IPS DF 4.7 (cell line): ENCODE results near the gene BRD9.
"Not testable (repeated sequence)": the region's sequence is repeated elsewhere in the genome, so short reads cannot be mapped to it uniquely, and the experiment has no call there.

Source experiments
- DNase-seq: peaks from one replicate; pipeline ENCODE4 v3.0.0-alpha.2; 2013; ENCODE audit warnings: low spot score; ENCODE audit errors: extremely low read depth

The BRD9 gene

DNA sequence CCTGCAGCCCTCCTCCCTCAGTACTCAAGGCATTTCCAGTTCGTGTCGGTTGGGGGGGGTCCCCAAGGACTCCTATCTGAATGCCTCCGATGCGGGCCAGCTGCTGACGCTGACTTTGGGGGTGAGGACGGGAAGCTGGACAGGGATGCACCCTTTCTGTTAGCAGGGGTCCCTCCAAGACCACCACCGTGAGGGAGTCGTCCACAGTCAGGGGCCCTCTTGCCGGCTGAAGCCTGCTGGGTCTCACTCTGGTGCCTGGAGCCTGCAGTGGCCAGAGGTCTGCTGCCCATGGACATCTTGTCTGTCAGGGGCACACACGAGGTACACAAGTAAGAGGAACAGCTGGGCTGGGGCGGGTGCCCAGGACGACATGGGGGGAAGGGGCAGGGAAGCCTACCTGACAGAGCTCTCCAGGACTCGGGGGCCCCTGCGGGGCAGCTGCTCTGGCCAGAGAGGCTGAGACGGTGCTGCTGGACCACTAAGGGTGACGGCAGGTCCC is 32.8 kb downstream of the BRD9 start:
- no peak for DNase-seq

DNA sequence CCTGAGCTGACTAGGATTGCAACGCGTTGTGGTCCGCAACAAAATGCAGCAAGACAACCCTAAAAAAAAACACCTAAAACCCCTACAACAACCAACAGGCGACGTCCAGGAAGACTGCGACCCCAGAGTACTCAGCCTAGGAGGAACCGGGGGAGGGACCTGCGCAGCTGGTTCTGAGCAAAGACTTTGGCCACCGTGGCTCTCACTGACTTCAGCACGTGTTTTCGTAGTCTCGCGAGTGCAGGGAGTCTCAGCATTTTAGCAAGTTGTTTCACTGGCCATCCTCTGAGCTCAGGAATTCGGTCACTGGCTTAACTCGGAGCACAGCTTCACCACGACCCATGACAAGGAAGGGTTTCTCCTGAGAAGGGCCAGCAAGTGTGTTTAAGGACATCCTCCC is 33.2 kb downstream of the BRD9 start:
- DNase-seq: no peak

DNA sequence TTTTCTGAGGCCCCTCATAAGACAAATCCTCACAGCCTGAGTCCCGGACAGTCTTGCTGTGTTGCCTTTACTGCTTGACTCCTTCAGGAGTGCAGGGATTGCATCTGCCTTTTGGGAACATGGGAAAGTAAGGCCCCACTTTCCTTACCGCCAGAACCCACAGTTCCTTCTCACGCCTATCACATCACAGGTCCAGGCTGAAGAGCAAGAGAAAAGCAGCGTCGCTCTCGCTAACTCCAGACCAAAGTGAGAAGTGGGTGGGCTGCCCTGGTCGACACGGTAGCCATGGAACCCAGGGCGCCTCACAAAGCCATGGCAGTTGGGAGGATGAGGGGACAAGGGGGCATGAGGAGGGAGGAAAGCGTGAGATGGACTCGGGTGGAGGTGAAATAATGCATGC is 33.9 kb downstream of the BRD9 start:
- DNase-seq: no peak

DNA sequence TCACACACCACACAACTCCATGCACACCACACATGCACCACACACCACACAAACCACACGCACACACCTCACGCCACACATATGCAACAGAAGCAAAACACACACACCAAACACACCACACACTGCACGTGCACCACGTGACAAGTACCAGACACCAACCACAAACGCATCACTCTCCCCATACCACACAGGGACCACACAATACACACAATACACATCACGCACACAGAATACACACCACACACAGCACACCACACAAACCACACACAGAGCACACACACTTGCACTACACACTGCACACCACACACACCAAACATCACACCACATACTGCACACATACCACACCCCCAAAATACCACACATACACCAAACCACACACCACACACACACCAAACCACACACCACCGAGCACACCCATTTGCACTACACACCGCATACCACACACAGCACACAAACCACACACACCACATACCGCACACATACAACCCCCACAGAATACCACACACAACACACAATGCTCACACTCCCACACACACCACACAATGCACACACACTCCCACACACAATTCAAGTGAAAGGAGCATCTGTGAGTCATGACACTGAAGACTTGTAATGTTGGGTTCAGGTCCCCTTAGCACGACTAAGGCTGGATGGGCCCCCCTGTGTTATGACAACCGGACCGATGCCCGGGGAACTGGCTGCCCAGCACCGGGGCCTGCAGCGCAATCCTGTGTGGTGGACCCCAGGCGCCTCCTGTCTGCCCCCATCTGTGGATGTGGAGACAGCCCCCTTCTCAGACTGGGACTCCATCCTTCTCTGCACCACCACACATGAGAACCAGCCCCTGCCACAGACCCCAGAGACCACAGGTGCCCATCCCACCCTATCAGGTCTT is 35.8 kb downstream of the BRD9 start:
- no peak for DNase-seq

DNA sequence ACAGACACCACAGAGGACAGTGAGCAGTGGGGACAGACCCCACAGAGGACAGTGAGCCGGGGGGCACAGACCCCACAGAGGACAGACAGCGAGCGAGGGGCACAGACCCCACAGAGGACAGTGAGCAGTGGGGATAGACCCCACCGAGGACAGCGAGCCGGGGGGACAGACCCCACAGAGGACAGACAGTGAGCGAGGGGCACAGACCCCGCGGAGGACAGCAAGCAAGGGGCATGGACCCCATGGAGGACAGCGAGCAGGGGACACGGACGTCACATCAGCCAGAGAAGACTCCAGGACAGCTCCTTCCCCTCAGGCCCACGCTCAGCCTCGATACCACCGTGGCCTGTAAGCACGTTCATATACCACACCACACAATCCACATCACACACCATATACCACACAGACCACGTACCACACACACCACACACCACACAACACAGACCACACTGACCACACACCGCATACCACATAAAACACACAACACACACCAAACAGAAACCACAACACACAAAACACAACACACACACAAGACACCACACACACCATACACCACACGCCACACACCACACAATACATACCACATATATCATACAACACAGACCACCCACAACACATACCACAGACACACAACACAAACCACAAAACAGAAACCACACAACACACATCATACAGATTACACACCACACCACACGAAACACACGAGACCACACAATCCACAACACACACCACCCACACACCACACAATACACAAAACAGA is 36.6 kb downstream of the BRD9 start:
- DNase-seq: no peak

DNA sequence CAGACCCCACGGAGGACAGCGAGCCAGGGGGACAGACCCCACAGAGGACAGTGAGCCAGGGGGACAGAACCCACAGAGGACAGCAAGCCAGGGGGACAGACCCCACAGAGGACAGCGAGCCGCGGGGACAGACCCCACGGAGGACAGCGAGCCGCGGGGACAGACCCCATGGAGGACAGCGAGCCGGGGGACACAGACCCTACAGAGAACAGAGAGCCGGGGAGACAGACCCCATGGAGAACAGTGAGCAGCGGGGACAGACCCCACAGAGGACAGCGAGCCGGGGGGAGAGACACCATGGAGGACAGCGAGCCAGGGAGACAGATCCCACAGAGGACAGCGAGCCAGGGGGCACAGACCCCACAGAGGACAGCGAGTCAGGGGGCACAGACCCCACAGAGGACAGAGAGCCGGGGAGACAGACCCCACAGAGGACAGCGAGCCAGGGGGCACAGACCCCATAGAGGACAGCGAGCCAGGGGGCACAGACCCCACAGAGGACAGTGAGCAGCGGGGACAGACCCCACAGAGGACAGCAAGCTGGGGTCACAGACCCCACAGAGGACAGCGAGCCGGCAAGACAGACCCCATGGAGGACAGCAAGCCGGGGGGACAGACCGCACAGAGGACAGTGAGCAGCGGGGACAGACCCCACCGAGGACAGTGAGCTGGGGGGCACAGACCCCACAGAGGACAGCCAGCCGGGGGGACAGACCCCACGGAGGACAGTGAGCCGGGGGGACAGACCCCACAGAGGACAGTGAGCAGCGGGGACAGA is 37.4 kb downstream of the BRD9 start:
- DNase-seq: no peak

DNA sequence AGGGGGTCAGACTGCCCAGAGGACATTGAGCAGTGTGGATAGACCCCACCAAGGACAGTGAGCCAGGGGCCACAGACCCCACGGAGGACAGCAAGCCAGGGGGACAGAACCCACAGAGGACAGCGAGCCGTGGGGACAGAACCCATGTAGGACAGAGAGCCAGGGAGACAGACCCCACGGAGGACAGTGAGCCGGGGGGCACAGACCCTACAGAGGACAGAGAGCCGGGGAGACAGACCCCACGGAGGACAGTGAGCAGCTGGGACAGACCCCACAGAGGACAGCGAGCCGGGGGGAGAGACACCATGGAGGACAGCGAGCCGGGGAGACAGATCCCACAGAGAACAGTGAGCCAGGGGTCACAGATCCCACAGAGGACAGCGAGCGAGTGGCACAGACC is 38.4 kb downstream of the BRD9 start:
- DNase-seq: no peak

DNA sequence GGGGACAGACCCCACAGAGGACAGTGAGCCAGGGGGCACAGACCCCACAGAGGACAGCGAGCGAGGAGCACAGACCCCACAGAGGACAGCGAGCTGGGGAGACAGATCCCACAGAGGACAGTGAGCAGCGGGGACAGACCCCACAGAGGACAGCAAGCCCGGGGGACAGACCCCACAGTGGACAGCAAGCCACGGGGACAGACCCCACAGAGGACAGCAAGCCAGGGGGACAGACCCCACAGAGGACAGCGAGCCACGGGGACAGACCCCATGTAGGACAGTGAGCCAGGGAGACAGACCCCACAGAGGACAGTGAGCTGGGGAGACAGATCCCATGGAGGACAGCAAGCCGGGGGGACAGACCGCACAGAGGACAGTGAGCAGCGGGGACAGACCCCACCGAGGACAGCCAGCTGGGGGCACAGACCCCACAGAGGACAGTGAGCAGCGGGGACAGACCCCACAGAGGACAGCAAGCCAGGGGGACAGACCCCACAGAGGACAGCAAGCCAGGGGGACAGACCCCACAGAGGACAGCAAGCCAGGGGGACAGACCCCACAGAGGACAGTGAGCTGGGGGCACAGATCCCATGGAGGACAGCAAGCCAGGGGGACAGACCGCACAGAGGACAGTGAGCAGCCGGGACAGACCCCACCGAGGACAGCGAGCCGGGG is 39.0 kb downstream of the BRD9 start:
- DNase-seq: not testable (repeated sequence)

DNA sequence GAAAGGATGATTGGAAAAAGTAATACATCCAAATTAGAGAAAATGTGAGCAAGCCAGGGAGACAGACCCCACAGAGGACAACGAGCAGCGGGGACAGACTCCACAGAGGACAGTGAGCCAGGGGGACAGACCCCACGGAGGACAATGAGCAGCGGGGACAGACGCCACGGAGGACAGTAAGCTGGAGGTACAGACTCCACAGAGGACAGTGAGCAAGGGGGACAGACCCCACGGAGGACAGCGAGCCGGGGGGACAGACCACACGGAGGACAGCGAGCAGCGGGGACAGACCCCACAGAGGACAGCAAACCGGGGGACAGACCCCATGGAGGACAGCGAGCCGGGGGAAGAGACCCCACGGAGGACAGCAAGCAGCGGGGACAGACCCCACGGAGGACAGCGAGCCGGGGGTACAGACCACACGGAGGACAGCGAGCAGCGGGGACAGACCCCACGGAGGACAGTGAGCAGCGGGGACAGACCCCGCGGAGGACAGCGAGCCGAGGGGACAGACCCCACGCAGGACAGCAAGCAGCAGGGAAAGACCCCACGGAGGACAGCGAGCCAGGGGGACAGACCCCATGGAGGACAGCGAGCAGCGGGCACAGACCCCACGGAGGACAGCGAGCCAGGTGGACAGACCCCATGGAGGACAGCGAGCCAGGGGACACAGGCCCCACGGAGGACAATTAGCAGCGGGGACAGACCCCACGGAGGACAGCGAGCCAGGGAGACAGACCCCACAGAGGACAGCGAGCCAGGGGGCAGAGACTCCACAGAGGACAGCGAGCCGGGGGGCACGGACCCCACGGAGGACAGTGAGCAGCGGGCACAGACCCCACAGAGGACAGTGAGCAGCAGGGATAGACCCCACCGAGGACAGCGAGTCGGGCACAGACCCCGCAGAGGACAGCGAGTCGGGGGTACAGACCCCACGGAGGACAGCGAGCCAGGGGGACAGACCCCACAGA is 39.9 kb downstream of the BRD9 start:
- no peak for DNase-seq

DNA sequence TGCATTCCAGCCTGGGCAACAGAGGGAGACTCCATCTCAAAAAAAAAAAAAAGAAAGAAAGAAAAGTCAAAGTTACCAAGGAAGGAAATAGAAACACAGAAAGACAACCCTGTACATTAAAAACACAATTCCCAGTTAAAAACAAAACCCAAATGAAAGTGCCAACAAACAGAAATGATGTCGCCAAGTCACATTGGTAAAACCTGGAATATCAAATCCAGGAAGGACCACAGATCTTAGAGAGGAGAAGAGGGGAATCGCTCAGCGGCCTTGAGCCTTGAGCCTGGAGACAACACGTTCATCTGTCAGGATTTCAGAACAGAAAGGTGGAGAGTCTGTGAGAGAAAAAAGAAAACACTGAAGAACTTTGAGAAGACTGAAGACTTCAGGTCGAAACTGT is 40.6 kb downstream of the BRD9 start:
- DNase-seq: no peak

DNA sequence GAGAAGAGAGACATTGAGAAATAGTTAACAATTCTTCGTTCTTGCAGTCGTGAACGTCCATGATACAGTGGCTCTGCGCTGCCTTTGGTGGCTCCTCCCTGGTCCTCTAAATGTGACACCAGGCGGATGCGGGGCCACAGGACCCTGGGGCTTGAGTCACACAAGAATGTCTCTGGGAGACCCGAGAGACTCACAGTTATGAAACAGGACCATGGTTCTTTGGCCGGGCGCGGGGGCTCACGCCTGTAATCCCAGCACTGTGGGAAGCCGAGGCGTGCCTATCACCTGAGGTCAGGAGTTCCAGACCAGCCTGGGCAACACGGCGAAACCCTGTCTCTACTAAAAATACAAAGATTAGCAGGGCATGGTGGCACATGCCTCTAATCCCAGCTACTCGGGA is 41.0 kb downstream of the BRD9 start:
- DNase-seq: no peak

DNA sequence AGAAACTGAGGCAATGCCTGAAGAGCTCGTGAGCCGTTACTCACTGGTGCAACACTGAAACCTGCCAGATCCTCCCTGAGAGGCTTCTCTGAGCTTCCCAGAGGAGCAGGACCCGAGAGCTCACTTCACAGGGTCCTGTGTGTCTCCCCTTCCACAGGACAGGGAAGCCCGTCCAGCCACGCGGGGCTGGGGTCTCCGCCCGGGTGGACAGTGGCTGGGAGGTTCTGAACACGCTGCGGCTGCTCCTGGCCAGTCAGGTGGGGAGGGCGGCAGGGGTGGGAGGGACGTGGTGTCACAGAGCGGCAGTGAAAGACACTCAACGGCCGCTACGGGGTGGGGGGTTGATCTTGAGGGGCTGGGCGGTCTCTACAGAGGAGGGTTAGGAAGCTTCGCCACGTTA is 41.5 kb downstream of the BRD9 start:
- no peak for DNase-seq

DNA sequence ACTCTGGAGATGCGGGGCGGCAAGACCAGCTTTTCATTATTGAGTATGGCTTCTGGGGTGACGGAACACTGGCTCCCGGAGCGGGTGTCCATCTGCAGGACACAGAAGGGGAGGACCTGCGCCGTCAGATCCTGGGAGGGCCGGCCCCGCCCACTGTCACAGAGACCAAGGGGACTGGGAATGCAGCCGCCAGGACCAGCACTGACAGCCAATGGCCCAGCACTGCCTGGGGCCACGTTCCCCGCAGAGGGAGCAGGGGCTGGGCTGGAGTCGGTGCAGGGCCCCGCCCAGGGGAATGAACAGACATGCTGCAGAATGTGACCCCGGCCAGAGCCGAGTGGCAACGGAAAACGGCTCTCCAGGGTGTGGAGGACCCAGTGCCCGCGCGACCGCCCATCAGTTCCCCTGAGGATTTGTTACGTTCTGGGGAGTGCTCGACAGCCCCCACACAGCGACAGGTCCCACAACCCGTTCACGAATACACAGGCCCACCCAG is 42.0 kb downstream of the BRD9 start, which contains the start of gene ZDHHC11:
ZDHHC11 (minus strand) TSS at position 476 of the 496 bp plus-strand sequence; CDS start at position 92, 384 bp downstream.
- no peak for DNase-seq

DNA sequence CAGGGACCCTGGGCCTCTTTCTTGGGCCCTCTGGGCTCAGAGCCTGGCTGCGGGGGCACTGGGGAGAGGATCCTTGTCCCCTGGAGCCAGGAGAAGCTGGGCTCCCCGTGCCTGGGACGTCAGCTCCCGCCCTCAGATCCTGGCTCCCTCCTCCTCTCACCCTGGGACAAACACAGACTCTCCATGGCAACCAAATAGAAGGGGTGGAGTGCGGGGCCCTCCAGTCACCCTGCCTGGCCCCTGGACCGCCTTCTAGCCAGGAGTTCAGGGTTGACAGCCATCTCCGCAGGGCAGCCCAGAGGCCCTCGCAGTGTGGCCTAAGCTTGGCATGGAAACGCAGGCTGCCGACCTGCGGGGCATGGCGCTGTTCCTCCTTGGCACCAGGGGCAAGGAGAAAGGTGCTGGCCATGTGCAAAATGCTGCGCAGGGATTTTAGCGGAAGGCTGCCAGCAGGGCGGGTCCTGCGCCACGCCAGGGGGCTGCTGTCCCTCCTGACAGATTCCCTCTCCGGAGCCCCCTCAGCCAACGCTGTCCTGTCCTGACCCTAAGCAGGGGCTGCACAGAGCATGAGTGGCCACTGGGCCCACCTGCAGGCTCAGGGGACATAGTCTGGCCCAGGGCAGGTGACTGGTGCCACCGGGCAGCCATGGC is 42.8 kb downstream of the BRD9 start:
- DNase-seq: no peak

DNA sequence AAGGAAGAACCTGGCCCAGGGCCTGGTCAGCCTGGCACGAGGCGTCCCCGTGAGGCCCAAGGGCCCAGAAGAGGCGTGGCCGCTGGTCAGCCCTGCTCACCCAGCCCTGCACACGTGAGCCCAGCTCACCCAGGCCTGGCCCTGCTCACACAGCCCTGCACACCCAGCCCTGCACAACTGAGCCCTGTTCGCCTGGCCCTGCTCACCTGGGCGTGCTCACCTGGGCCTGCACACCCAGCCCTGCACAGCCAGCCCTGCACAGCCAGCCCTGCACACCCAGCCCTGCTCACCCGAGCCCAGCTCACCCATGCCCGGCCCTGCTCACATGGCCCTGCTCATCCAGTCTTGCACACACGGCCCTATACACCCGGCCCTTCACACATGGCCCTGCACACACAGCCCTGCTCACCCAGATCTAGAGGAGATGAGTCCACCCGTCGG is 43.9 kb downstream of the BRD9 start:
- DNase-seq: no peak

DNA sequence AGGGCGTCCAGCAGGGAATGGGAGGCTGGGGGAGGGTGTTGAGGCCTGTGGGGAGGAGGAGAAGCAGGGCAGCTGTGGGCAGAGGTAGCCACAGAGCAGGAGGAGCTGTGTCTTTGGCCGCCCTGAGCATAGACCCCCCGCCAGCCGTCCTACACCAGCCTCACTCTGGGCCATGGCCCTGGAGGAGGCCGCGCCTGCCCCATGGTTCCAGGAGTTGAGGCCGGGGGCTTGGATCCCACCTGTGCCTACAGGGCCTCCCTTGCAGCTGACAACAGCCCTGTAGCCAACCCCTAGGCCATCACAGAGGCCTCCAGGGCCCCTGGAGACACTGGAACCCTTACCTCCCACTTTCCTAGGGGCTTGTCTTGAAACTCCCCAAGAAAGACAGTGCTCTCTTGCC is 44.9 kb downstream of the BRD9 start:
- DNase-seq: not testable (repeated sequence)

DNA sequence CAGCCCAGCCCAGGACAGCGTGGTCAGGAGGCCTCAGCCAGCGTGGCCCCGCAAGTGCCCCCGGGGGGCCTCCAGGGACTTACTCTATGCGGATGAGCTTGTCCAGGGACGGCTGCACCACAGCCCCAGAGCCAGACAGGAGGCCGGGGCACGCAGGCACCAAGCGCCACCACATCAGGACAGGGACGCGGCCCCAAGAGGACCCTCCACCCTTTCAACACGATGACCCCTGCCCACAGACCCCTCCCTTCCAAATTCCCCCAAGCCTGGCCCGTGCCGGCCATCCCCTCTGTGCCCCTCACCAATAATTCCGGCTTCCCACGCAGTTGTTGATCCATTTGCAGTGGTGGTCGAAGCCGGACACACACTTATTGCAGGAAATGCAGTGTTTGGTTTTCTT is 45.4 kb downstream of the BRD9 start:
- DNase-seq: not testable (repeated sequence)

DNA sequence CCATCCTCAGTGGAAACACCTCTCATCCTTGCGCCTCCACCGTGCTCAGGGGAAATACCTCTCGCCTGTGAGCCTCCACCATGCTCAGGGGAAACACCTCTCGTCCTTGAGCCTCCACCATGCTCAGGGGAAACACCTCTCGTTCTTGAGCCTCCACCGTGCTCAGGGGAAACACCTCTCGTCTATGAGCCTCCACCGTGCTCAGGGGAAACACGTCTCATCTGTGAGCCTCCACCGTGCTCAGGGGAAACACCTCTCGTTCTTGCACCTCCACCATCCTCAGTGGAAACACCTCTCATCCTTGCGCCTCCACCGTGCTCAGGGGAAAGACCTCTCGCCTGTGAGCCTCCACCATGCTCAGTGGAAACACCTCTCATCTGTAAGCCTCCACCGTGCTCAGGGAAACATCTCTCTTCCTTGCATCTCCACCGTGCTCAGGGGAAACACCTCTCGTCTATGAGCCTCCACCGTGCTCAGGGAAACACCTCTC is 46.0 kb downstream of the BRD9 start:
- not testable (repeated sequence) for DNase-seq
